HL-60 (cell line): Measurements from ENCODE around the gene APOE.
"Not testable (repeated sequence)": the region's sequence is repeated elsewhere in the genome, so short reads cannot be mapped to it uniquely, and the experiment has no call there.

ENCODE experiments used
- DNase-seq, 2 experiments: peaks; one replicate each; pipeline ENCODE4 v3.0.0-alpha.2; 2010 to 2020; ENCODE audit warnings: low read depth in 1 of 2, low spot score in 1 of 2
- H3K27ac ChIP-seq: fragments of 250-450 bp; sonication (Bioruptor Pico); replicated peaks from 2 replicates; pipeline ENCODE4 v1.5.1; 2020; ENCODE audit warnings: mild to moderate bottlenecking, moderate library complexity
- H3K27me3 ChIP-seq: fragments of 250-450 bp; sonication (Bioruptor Pico); 2 replicates; pipeline ENCODE4 v1.5.1; 2021; ENCODE audit warnings: mild to moderate bottlenecking, moderate library complexity; ENCODE audit not compliant: insufficient read depth, poor library complexity, severe bottlenecking
- H3K4me3 ChIP-seq: replicated peaks from 2 replicates; pipeline ENCODE4 v1.5.1; 2011; ENCODE audit warnings: mild to moderate bottlenecking, control low read depth, low read length; ENCODE audit not compliant: insufficient read depth
- GABPA ChIP-seq: IDR thresholded peaks from 2 replicates; pipeline ENCODE4 v1.6.1; 2012; ENCODE audit warnings: low read depth
- POLR2AphosphoS5 ChIP-seq: IDR thresholded peaks from 2 replicates; pipeline ENCODE4 v1.6.1; 2012; ENCODE audit warnings: low read depth
- REST ChIP-seq: IDR thresholded peaks from 2 replicates; pipeline ENCODE4 v1.6.1; 2012; ENCODE audit warnings: low read depth; ENCODE audit not compliant: insufficient replicate concordance
- SPI1 ChIP-seq: IDR thresholded peaks from 2 replicates; pipeline ENCODE4 v1.6.1; 2012; ENCODE audit warnings: low read depth, mild to moderate bottlenecking, borderline replicate concordance
- TF ChIP-seq, protein P1 (sequence below): IDR thresholded peaks from one replicate; pipeline ENCODE4 v1.5.1; 2011; ENCODE audit warnings: low read length, control low read depth, inconsistent platforms; ENCODE audit not compliant: insufficient read depth

The APOE gene

GRCh38 chr19:44884566-44884965, 21.0 kb upstream of the APOE start:
- TF ChIP-seq POLR2AphosphoS5 (no peak), REST (no peak), GABPA (no peak), SPI1 (no peak)
- TF ChIP-seq, protein P1, sequence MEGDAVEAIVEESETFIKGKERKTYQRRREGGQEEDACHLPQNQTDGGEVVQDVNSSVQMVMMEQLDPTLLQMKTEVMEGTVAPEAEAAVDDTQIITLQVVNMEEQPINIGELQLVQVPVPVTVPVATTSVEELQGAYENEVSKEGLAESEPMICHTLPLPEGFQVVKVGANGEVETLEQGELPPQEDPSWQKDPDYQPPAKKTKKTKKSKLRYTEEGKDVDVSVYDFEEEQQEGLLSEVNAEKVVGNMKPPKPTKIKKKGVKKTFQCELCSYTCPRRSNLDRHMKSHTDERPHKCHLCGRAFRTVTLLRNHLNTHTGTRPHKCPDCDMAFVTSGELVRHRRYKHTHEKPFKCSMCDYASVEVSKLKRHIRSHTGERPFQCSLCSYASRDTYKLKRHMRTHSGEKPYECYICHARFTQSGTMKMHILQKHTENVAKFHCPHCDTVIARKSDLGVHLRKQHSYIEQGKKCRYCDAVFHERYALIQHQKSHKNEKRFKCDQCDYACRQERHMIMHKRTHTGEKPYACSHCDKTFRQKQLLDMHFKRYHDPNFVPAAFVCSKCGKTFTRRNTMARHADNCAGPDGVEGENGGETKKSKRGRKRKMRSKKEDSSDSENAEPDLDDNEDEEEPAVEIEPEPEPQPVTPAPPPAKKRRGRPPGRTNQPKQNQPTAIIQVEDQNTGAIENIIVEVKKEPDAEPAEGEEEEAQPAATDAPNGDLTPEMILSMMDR = no peak
- no peak overlapping the region for H3K27ac ChIP-seq
- no peaks in the 10 kb centered on the region for H3K27me3 ChIP-seq
- H3K4me3 ChIP-seq = no peak overlapping the region
- DNase-seq = no peak

- no peak for DNase-seq
- TF ChIP-seq GABPA (no peak), REST (no peak), POLR2AphosphoS5 (no peak), SPI1 (no peak)
- TF ChIP-seq, protein P1 = no peak
- Histone ChIP-seq H3K27ac (no peak overlapping the region), H3K27me3 (no peaks in the 10 kb centered on the region), H3K4me3 (no peak overlapping the region)
Observed at GRCh38 chr19:44886141-44886540, 19.5 kb upstream of the APOE start.

- Histone ChIP-seq H3K27me3 (no peaks in the 10 kb centered on the region), H3K4me3 (no peak overlapping the region), H3K27ac (no peak overlapping the region)
- TF ChIP-seq GABPA (no peak), POLR2AphosphoS5 (no peak), SPI1 (no peak), REST (no peak)
- DNase-seq = no peak
Observed at GRCh38 chr19:44887648-44888047, 17.9 kb upstream of the APOE start.

DNA sequence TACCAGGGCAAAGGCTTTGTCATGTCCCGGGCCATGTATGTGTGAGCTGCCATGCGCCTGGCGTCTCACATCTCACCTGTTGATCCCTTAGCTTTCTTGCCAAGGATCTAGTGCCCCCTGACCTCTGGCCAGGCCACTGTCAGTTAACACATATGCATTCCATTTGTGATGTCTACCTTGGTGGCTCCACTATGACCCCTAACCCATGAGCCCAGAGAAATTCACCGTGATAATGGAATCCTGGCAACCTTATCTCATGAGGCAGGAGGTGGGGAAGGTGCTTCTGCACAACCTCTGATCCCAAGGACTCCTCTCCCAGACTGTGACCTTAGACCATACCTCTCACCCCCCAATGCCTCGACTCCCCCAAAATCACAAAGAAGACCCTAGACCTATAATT, 17.3 kb upstream of the APOE start:
- H3K27me3 ChIP-seq, H3K27ac ChIP-seq, H3K4me3 ChIP-seq, DNase-seq: not testable (repeated sequence)
